Activated CD4-positive, alpha-beta memory T cell treated with anti-CD3 and anti-CD28 coated beads, Interleukin-2, amount 10 ng/mL, durations not matched to agents 7 days and 5 days (primary cell): ENCODE results near the gene ESF1. TPM values are rescaled to one million over a fixed set of nuclear protein-coding genes. Genes with fewer than 3 reads are reported as not detected.

ENCODE experiments used
- CTCF ChIA-PET: fragments of 350-600 bp; sonication (Branson Sonifier 250); formaldehyde crosslinking; loops from one replicate; lab custom pipeline; 2021; ENCODE audit warnings: antibody characterized with exemption, inconsistent platforms; lab: Charles Lee
- POLR2A ChIA-PET: fragments of 350-600 bp; sonication (Branson Sonifier 250); formaldehyde crosslinking; loops from one replicate; lab custom pipeline; 2021; ENCODE audit warnings: antibody characterized with exemption; lab: Charles Lee
- DNase-seq: peaks from one replicate; pipeline ENCODE4 v3.0.0-alpha.2; 2020
- H3K27ac Mint-ChIP-seq: one replicate; pipeline ENCODE4 v1.8.0; 2021; ENCODE audit warnings: mild to moderate bottlenecking, mixed read lengths
- H3K27me3 Mint-ChIP-seq: one replicate; pipeline ENCODE4 v1.8.0; 2021; ENCODE audit warnings: mixed read lengths
- H3K36me3 Mint-ChIP-seq: one replicate; pipeline ENCODE4 v1.8.0; 2021; ENCODE audit warnings: low read depth, mixed read lengths
- H3K4me1 Mint-ChIP-seq: one replicate; pipeline ENCODE4 v1.8.0; 2021; ENCODE audit warnings: mixed read lengths
- H3K4me3 Mint-ChIP-seq: one replicate; pipeline ENCODE4 v1.8.0; 2021; ENCODE audit warnings: mild to moderate bottlenecking, mixed read lengths
- H3K9me3 Mint-ChIP-seq: one replicate; pipeline ENCODE4 v1.8.0; 2021; ENCODE audit warnings: mixed read lengths
- total RNA-seq, 2 experiments: library from RNA; stranded (reverse); gene quantifications; one replicate each; pipeline ENCODE4 v1.2.3, GENCODE V29; 2021

ESF1 gene
- total RNA-seq = 10 to 100 TPM; 10.1 to 10.6 TPM

DNA sequence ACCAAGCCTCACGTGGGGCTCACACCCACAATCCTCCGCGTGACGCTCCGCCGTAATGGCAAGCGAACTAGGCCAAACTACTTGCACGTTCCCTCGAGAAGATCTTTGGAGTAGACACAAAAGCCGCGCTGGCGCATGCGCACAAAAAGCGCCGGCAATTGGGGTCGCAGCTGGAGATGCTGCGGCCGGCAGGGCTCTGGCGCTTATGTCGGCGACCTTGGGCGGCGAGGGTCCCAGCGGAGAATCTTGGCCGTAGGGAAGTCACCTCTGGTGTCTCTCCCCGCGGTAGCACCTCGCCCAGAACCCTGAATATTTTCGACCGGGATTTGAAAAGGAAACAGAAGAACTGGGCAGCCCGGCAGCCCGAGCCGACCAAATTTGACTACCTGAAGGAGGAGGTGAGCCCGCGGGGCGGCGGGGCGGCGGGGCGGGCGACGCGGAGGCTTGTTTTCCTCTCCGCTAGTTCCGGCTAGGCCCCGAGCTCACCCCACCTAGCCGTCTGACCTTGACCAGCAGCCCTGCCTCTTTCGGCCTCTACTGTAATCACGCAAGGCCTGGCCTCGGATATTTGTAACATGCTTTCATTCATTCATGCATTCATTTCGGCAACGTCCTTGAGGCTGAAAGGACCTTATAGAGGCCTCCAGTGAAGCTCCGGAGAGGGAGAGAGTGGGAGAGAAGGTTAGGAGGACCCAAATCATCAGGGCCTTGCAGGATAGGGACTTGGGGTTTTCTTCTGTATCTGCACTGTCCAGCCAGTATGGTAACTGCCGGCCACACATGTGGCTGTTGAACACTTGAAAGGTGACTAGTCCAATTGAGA, at the start of gene ESF1, which contains the start of gene NDUFAF5:
TSS of gene ESF1 (minus strand) at position 27 of the 823 bp plus-strand sequence. CDS start 1,779 bp downstream, outside the sequence.
TSS of gene NDUFAF5 (plus strand) at position 136 of the 823 bp plus-strand sequence. CDS start at position 177, 41 bp downstream.
- Mint-ChIP-seq H3K9me3 (no peaks in the 10 kb centered on the region), H3K36me3 (peaks cover 35% of the 10 kb centered on the region), H3K27ac (peak within 1 kb of the TSS; percentile 87), H3K4me1 (peaks cover 54% of the 10 kb centered on the region), H3K27me3 (no peaks in the 10 kb centered on the region), H3K4me3 (peak within 1 kb of the TSS; percentile 97)
- peak; percentile 94 for DNase-seq
- ChIA-PET CTCF (interaction anchor here (0.9 to 3.9 kb wide), 6 partner anchors 11 to 239 kb away, joined by 3 to 47 read pairs (median 6); no protein-coding TSS in a partner anchor), POLR2A (interaction anchor here (0.9 to 1.9 kb wide), 11 partner anchors 8 to 537 kb away, joined by 3 to 12 read pairs (median 4); no protein-coding TSS in a partner anchor)

GRCh38 chr20:13831476-13831875, 46.8 kb upstream of the ESF1 start:
- ChIA-PET CTCF (no interaction called here), POLR2A (no interaction called here)
- H3K9me3 Mint-ChIP-seq = no peaks in the 10 kb centered on the region
- DNase-seq = no peak
- H3K27me3 Mint-ChIP-seq = peaks cover 8% of the 10 kb centered on the region
- H3K27ac Mint-ChIP-seq = no peak overlapping the region
- H3K36me3 Mint-ChIP-seq = no peaks in the 10 kb centered on the region
- no peaks in the 10 kb centered on the region for H3K4me1 Mint-ChIP-seq
- H3K4me3 Mint-ChIP-seq = no peak overlapping the region

GRCh38 chr20:13825465-13825864, 40.7 kb upstream of the ESF1 start:
- Mint-ChIP-seq H3K4me3 (no peak overlapping the region), H3K4me1 (no peaks in the 10 kb centered on the region), H3K27me3 (peaks cover 8% of the 10 kb centered on the region), H3K27ac (no peak overlapping the region), H3K9me3 (no peaks in the 10 kb centered on the region), H3K36me3 (no peaks in the 10 kb centered on the region)
- ChIA-PET POLR2A (no interaction called here), CTCF (no interaction called here)
- no peak for DNase-seq

GRCh38 chr20:13824459-13824858, 39.7 kb upstream of the ESF1 start:
- Mint-ChIP-seq H3K4me1 (no peaks in the 10 kb centered on the region), H3K36me3 (no peaks in the 10 kb centered on the region), H3K27me3 (peaks cover 5% of the 10 kb centered on the region), H3K9me3 (no peaks in the 10 kb centered on the region), H3K4me3 (no peak overlapping the region), H3K27ac (no peak overlapping the region)
- CTCF ChIA-PET = interaction anchor here (1.0 kb wide), 1 partner anchor 18 kb away, joined by 3 read pairs; no protein-coding TSS in a partner anchor
- no peak for DNase-seq
- POLR2A ChIA-PET = no interaction called here

GRCh38 chr20:13822459-13822858, 37.7 kb upstream of the ESF1 start:
- DNase-seq = no peak
- no peaks in the 10 kb centered on the region for H3K9me3 Mint-ChIP-seq
- H3K4me1 Mint-ChIP-seq = no peaks in the 10 kb centered on the region
- peaks cover 5% of the 10 kb centered on the region for H3K27me3 Mint-ChIP-seq
- H3K4me3 Mint-ChIP-seq = no peak overlapping the region
- POLR2A ChIA-PET = no interaction called here
- peaks cover 10% of the 10 kb centered on the region for H3K36me3 Mint-ChIP-seq
- H3K27ac Mint-ChIP-seq = no peak overlapping the region
- CTCF ChIA-PET = interaction anchor here (1.4 kb wide), 1 partner anchor 232 kb away, joined by 4 read pairs; no protein-coding TSS in a partner anchor

- ChIA-PET CTCF (interaction anchor here (1.4 kb wide), 1 partner anchor 233 kb away, joined by 4 read pairs; no protein-coding TSS in a partner anchor), POLR2A (no interaction called here)
- Mint-ChIP-seq H3K4me1 (no peaks in the 10 kb centered on the region), H3K36me3 (peaks cover 12% of the 10 kb centered on the region), H3K27ac (no peak overlapping the region), H3K9me3 (no peaks in the 10 kb centered on the region), H3K27me3 (peaks cover 2% of the 10 kb centered on the region), H3K4me3 (no peak overlapping the region)
- DNase-seq = no peak
These were observed 37.2 kb upstream of the ESF1 start for GRCh38 chr20:13821876-13822275.

DNA sequence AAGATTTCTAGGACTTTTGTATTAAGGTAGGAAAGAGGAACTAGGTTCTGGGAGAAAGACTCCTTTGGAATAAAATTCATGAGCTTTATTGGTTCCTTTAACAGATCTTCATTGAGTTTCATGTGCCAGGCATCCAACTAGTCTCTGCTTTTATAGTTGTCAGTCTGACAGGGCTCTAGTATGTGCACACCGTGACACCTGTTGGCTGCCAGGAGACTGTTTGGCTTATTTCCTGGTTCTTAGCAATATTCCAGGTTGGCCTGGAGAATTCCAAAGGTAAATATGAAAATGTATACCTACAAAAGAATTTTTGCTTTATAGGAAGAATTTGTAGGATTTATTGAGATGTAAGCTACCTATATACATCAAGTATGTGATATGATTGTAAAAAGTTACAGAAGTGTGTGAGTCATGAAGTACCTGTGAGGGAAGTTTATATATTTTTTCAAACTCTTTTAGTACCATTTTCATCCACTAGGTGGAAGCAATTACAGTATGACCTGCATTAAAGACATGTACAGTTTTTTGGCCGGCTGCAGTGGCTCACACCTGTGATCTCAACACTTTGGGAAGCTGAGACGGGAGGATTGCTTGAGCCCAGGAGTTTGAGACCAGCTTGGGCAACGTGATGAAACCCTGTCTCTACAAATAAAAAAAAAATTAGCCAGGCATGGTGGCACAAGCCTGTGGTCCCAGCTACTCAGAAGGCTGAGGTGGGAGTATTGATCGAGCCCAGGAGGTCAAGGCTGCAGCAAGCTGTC, 35.3 kb upstream of the ESF1 start:
- Mint-ChIP-seq H3K36me3 (peaks cover 15% of the 10 kb centered on the region), H3K4me1 (no peaks in the 10 kb centered on the region), H3K4me3 (no peak overlapping the region), H3K27ac (no peak overlapping the region), H3K9me3 (no peaks in the 10 kb centered on the region), H3K27me3 (no peaks in the 10 kb centered on the region)
- peak; percentile 18 for DNase-seq
- CTCF ChIA-PET = interaction anchor here (0.7 to 2.5 kb wide), 10 partner anchors 11 to 508 kb away, joined by 3 to 14 read pairs (median 4); partner anchors contain the start of genes ESF1 and NDUFAF5
- POLR2A ChIA-PET = interaction anchor here (0.6 to 2.0 kb wide), 2 partner anchors 14 to 895 kb away, joined by 4 read pairs; no protein-coding TSS in a partner anchor

- peak overlapping the region; percentile 54 for H3K27ac Mint-ChIP-seq
- H3K4me3 Mint-ChIP-seq = no peak overlapping the region
- H3K4me1 Mint-ChIP-seq = no peaks in the 10 kb centered on the region
- ChIA-PET POLR2A (no interaction called here), CTCF (interaction anchor here (1.1 kb wide), 1 partner anchor 30 kb away, joined by 3 read pairs; no protein-coding TSS in a partner anchor)
- H3K36me3 Mint-ChIP-seq = peaks cover 29% of the 10 kb centered on the region
- no peaks in the 10 kb centered on the region for H3K9me3 Mint-ChIP-seq
- DNase-seq = no peak
- no peaks in the 10 kb centered on the region for H3K27me3 Mint-ChIP-seq
These were observed 32.6 kb upstream of the ESF1 start for GRCh38 chr20:13817342-13817741.

DNA sequence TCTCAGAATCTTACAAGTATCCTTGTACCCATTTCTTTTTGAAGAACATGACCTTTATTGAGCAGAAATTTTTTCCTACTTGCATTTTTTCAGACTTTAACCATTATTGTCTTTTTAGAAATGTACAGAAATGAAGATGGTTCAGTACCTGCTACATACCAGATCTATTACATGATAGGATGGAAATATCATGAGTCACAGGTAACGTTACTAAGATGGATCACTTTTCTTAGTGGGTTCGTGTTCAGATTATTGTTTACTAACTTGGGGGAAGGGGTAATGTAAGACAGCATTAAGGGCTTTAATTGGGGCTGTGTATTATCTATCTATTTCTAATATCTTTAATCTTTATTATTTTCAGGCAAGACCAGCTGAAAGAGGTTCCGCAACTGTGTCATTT, 32.0 kb upstream of the ESF1 start:
- H3K9me3 Mint-ChIP-seq = no peaks in the 10 kb centered on the region
- no peaks in the 10 kb centered on the region for H3K27me3 Mint-ChIP-seq
- CTCF ChIA-PET = no interaction called here
- no peak overlapping the region for H3K27ac Mint-ChIP-seq
- H3K4me3 Mint-ChIP-seq = no peak overlapping the region
- peaks cover 35% of the 10 kb centered on the region for H3K36me3 Mint-ChIP-seq
- POLR2A ChIA-PET = interaction anchor here (1.0 kb wide), 1 partner anchor 17 kb away, joined by 3 read pairs; no protein-coding TSS in a partner anchor
- H3K4me1 Mint-ChIP-seq = no peaks in the 10 kb centered on the region
- DNase-seq = no peak

DNA sequence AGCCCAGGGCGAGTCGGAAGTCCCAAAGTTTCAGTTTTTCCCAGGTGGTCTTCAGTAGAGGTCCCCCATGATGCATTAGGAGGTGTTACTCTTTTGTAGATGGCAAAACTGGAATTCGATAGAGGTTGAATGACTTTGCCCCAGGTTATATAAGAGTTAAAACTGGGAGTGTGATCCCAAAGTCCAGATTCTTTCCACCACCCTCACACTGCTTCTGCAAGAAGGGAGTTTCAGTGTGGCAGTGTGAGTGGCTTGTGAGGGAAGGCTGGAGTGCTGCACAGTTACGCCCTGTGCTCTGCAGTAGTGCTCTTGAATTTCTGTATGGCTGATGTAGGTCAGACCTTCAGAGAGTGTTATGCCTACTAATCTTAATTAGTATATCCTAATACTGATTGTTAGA, 30.0 kb upstream of the ESF1 start:
- H3K27me3 Mint-ChIP-seq = no peaks in the 10 kb centered on the region
- ChIA-PET POLR2A (no interaction called here), CTCF (no interaction called here)
- H3K36me3 Mint-ChIP-seq = peaks cover 35% of the 10 kb centered on the region
- H3K9me3 Mint-ChIP-seq = no peaks in the 10 kb centered on the region
- H3K27ac Mint-ChIP-seq = no peak overlapping the region
- H3K4me3 Mint-ChIP-seq = no peak overlapping the region
- H3K4me1 Mint-ChIP-seq = no peaks in the 10 kb centered on the region
- DNase-seq = no peak

DNA sequence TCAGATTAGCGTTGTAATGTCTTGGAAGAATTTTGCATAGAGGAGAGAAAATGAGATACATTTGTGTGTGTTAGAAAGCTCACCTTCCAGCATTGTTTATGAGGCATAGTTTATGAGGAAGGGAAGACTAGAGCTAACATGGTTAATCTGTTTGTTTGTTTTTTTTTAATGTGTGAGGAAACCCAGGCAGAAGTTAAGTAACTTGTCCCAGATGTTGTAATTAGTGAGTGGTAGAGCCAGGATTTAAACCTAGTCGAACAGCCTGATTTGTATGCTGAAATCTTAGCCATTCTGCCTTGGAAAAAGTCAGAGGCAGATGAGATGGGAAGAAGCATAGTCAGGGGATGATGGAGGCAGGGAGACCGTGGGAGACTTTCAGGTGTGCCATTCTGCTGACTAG, 29.2 kb upstream of the ESF1 start:
- POLR2A ChIA-PET = no interaction called here
- no peak overlapping the region for H3K27ac Mint-ChIP-seq
- no peaks in the 10 kb centered on the region for H3K4me1 Mint-ChIP-seq
- DNase-seq = no peak
- no peak overlapping the region for H3K4me3 Mint-ChIP-seq
- no peaks in the 10 kb centered on the region for H3K9me3 Mint-ChIP-seq
- CTCF ChIA-PET = interaction anchor here (1.0 kb wide), 1 partner anchor 42 kb away, joined by 4 read pairs; no protein-coding TSS in a partner anchor
- no peaks in the 10 kb centered on the region for H3K27me3 Mint-ChIP-seq
- H3K36me3 Mint-ChIP-seq = peaks cover 35% of the 10 kb centered on the region

GRCh38 chr20:13810446-13810845, 25.7 kb upstream of the ESF1 start:
- Mint-ChIP-seq H3K4me1 (no peaks in the 10 kb centered on the region), H3K4me3 (no peak overlapping the region), H3K9me3 (no peaks in the 10 kb centered on the region), H3K27ac (no peak overlapping the region), H3K36me3 (peaks cover 26% of the 10 kb centered on the region), H3K27me3 (no peaks in the 10 kb centered on the region)
- POLR2A ChIA-PET = no interaction called here
- DNase-seq = no peak
- CTCF ChIA-PET = no interaction called here
